ENCODE measurements around the gene HPX.
A peak's percentile ranks its signal among the peaks of the same experiment; 100 is the strongest.

- TF ChIP-seq CTCF (IDR thresholded peaks at IDR 0.05) = peak in 1 of 7 experiments; percentile 6
- no peak for TF ChIP-seq EP300 (IDR thresholded peaks at IDR 0.05)
- TF ChIP-seq POLR2A (IDR thresholded peaks at IDR 0.05) = no peak
- TF ChIP-seq POLR2AphosphoS5 (IDR thresholded peaks at IDR 0.05) = no peak
Observed at GRCh38 chr11:6419009-6419631, 21.7 kb downstream of the HPX start, which contains the start of gene APBB1.

Measured in stomach (tissue), 4 donors.